ENCODE data around the gene MED22.
"Not testable (repeated sequence)": the region's sequence is repeated elsewhere in the genome, so short reads cannot be mapped to it uniquely, and the experiment has no call there.

Gene MED22

GRCh38 chr9:133347985-133348717 is at the start of gene MED22, which contains the start of gene RPL7A:
Gene MED22 (minus strand): TSS chr9:133348131. CDS start chr9:133346662, 1,469 bp downstream.
Gene RPL7A (plus strand): TSS chr9:133348218. CDS start chr9:133348244, 26 bp downstream.
- peaks cover 25% of the 10 kb centered on the region for H3K4me1 Mint-ChIP-seq (ENCODE audit: low read depth)
- H3K36me3 Mint-ChIP-seq (ENCODE audit: low read depth): peaks cover 56% of the 10 kb centered on the region
- no peaks in the 10 kb centered on the region for H3K9me3 Mint-ChIP-seq
- peak within 1 kb of the TSS; percentile 92 for H3K27ac Mint-ChIP-seq
- H3K4me3 Mint-ChIP-seq: peak within 1 kb of the TSS; percentile 98
- H3K27me3 Mint-ChIP-seq (ENCODE audit: low read depth): no peaks in the 10 kb centered on the region

- H3K4me3 Mint-ChIP-seq: no peak overlapping the region
- H3K27ac Mint-ChIP-seq: no peak overlapping the region
- H3K4me1 Mint-ChIP-seq (ENCODE audit: low read depth): no peaks in the 10 kb centered on the region
- H3K9me3 Mint-ChIP-seq: no peaks in the 10 kb centered on the region
- H3K27me3 Mint-ChIP-seq (ENCODE audit: low read depth): no peaks in the 10 kb centered on the region
- no peaks in the 10 kb centered on the region for H3K36me3 Mint-ChIP-seq (ENCODE audit: low read depth)
Observed at GRCh38 chr9:133397370-133397769, 49.4 kb upstream of the MED22 start.

GRCh38 chr9:133396952-133397351 is 49.0 kb upstream of the MED22 start:
- Mint-ChIP-seq H3K36me3 (ENCODE audit: low read depth) (no peaks in the 10 kb centered on the region), H3K4me1 (ENCODE audit: low read depth) (no peaks in the 10 kb centered on the region), H3K4me3 (no peak overlapping the region), H3K9me3 (no peaks in the 10 kb centered on the region), H3K27me3 (ENCODE audit: low read depth) (no peaks in the 10 kb centered on the region), H3K27ac (no peak overlapping the region)

GRCh38 chr9:133394687-133395271 is 46.8 kb upstream of the MED22 start:
- no peaks in the 10 kb centered on the region for H3K36me3 Mint-ChIP-seq (ENCODE audit: low read depth)
- H3K27ac Mint-ChIP-seq: no peak overlapping the region
- no peaks in the 10 kb centered on the region for H3K9me3 Mint-ChIP-seq
- H3K4me3 Mint-ChIP-seq: no peak overlapping the region
- H3K27me3 Mint-ChIP-seq (ENCODE audit: low read depth): no peaks in the 10 kb centered on the region
- H3K4me1 Mint-ChIP-seq (ENCODE audit: low read depth): no peaks in the 10 kb centered on the region

DNA sequence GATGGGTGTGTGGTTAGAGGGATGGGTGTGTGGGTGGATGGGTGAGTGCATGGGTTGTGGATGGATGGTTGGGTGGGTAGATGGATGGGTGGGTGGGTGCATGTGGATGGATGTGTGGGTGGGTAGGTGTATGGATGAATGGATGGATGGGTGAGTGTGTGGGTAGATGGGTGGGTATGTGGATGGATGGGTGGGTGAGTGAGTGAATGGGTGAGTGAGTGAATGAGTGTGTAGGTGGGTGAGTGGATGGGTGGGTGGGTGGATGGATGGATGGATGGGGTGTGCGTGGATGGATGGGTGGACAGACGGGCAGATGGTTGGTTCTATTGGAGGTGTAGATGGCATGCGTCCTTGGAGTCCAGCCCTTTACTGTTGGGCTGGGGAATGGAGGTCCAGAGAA is 45.5 kb upstream of the MED22 start:
- no peaks in the 10 kb centered on the region for H3K27me3 Mint-ChIP-seq (ENCODE audit: low read depth)
- H3K36me3 Mint-ChIP-seq (ENCODE audit: low read depth): no peaks in the 10 kb centered on the region
- H3K27ac Mint-ChIP-seq: no peak overlapping the region
- H3K4me3 Mint-ChIP-seq: no peak overlapping the region
- H3K9me3 Mint-ChIP-seq: no peaks in the 10 kb centered on the region
- no peaks in the 10 kb centered on the region for H3K4me1 Mint-ChIP-seq (ENCODE audit: low read depth)

DNA sequence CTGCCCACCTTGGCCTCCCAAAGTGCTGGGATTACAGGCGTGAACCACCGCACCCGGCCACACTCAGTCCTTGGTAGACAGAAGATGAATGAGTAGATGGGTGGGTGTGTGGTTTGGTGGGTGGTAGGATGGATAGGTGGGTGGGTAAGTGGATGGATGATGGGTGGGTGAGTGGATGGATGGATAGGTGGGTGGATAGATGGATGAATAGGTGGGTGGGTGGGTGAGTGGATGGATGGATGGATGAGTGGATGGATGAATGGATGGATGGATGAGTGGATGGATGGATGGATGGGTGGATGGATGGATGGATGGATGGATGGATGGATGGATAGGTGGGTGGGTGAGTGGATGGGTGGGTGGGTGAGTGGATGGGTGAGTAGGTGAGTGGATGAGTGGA is 44.4 kb upstream of the MED22 start:
- H3K4me3 Mint-ChIP-seq; H3K27me3 Mint-ChIP-seq (ENCODE audit: low read depth): not testable (repeated sequence)

GRCh38 chr9:133391449-133391848 is 43.5 kb upstream of the MED22 start:
- not testable (repeated sequence) for H3K27ac Mint-ChIP-seq; H3K4me1 Mint-ChIP-seq (ENCODE audit: low read depth); H3K36me3 Mint-ChIP-seq (ENCODE audit: low read depth); H3K9me3 Mint-ChIP-seq; H3K27me3 Mint-ChIP-seq (ENCODE audit: low read depth); H3K4me3 Mint-ChIP-seq

More for the DNA sequence above, 44.4 kb upstream of the MED22 start:
- H3K4me1 Mint-ChIP-seq (ENCODE audit: low read depth); H3K27ac Mint-ChIP-seq; H3K9me3 Mint-ChIP-seq; H3K36me3 Mint-ChIP-seq (ENCODE audit: low read depth): not testable (repeated sequence)

DNA sequence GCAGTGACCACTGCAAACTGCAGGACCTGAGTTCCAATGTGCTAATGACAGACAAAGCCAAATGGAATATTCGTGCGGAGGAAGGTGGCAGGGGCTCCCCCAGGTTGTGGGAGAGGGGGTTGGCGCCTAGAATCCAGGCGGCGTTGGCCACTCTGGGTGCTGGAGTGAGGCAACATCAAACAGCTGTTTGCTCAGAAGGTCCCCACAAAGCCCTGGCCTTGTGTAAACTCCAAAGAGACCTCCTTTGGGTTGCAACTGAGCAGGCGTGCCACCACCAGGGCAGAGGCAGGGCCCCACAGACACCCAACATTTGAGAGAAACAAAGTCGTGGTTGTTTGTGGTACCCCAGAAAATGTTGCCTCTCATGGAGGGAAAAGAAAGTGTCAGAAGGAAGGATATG is 42.8 kb upstream of the MED22 start:
- Mint-ChIP-seq H3K36me3 (ENCODE audit: low read depth) (no peaks in the 10 kb centered on the region), H3K4me3 (no peak overlapping the region), H3K9me3 (no peaks in the 10 kb centered on the region), H3K27ac (no peak overlapping the region), H3K4me1 (ENCODE audit: low read depth) (no peaks in the 10 kb centered on the region), H3K27me3 (ENCODE audit: low read depth) (no peaks in the 10 kb centered on the region)

DNA sequence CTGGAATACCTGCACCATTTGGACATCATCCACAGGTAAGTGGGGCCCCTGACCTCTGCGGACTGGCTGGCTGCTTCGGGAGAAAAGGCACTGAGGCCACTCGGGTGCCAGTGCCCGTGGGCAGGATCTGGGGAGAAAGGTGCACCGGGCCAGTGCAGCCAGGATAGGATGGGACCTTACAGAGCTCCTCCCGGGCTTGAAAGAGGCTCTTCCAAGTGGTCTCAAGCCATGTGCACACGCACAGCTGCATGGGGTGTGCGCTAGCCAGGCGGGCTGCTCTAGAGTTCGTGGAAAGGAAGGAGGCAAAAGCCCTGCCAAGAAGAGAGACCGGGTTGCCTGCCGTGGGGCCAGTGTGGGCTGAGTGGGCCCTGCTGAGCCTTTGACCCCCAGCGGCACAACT is 41.6 kb upstream of the MED22 start:
- Mint-ChIP-seq H3K27me3 (ENCODE audit: low read depth) (no peaks in the 10 kb centered on the region), H3K27ac (no peak overlapping the region), H3K36me3 (ENCODE audit: low read depth) (no peaks in the 10 kb centered on the region), H3K9me3 (no peaks in the 10 kb centered on the region), H3K4me3 (no peak overlapping the region), H3K4me1 (ENCODE audit: low read depth) (no peaks in the 10 kb centered on the region)

DNA sequence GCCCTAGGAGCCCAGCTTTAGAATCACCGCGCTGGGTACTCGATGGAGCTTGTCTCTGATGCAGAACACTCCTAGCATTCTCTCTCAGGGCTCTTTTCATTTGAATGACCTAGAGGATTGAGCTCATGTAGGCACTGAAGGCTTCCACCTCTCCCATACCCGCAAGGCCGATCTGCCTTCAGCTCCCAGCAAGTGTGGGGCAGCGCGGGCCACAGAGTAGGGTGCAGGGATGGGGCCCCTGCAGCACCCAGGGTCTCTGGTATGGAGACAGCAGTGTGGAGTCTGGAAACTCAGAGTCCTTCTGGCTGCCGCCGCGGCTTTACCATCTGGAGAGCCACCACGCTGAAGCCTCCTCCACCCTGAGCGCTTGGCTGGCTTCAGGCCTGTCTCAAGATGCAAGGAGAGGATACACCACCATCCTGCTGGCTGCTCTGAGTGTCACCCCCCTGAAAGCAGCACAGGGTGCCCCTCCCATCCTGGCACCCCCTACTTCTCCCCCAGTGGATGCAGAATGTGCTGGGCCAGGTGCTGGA is 41.2 kb upstream of the MED22 start:
- H3K27ac Mint-ChIP-seq: no peak overlapping the region
- no peak overlapping the region for H3K4me3 Mint-ChIP-seq
- H3K27me3 Mint-ChIP-seq (ENCODE audit: low read depth): no peaks in the 10 kb centered on the region
- H3K36me3 Mint-ChIP-seq (ENCODE audit: low read depth): no peaks in the 10 kb centered on the region
- no peaks in the 10 kb centered on the region for H3K9me3 Mint-ChIP-seq
- no peaks in the 10 kb centered on the region for H3K4me1 Mint-ChIP-seq (ENCODE audit: low read depth)

- H3K4me1 Mint-ChIP-seq (ENCODE audit: low read depth): no peaks in the 10 kb centered on the region
- H3K9me3 Mint-ChIP-seq: no peaks in the 10 kb centered on the region
- no peak overlapping the region for H3K27ac Mint-ChIP-seq
- no peaks in the 10 kb centered on the region for H3K36me3 Mint-ChIP-seq (ENCODE audit: low read depth)
- no peak overlapping the region for H3K4me3 Mint-ChIP-seq
- no peaks in the 10 kb centered on the region for H3K27me3 Mint-ChIP-seq (ENCODE audit: low read depth)
Observed at GRCh38 chr9:133387680-133388079, 39.7 kb upstream of the MED22 start.

- Mint-ChIP-seq H3K27me3 (ENCODE audit: low read depth) (no peaks in the 10 kb centered on the region), H3K4me1 (ENCODE audit: low read depth) (no peaks in the 10 kb centered on the region), H3K9me3 (no peaks in the 10 kb centered on the region), H3K4me3 (no peak overlapping the region), H3K27ac (no peak overlapping the region), H3K36me3 (ENCODE audit: low read depth) (no peaks in the 10 kb centered on the region)
Observed at GRCh38 chr9:133386338-133386737, 38.4 kb upstream of the MED22 start.

DNA sequence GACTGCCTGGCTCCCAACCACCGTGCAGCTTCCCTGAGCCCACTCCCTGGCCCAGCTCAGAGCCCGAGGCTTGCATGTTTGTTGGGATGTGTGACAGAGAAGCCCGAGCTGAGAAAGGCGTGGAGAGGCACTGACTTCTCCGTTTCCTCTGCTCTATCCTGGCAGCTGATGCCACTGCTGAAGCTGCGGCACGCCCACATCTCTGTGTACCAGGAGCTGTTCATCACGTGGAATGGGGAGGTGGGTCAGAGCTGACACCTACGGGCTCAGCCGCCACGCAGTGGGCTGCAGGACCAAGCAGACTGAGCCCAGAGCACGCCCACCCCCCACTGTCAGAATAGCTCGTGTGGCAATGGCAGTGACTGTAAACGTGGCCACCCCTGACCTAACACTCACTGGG is 37.5 kb upstream of the MED22 start:
- Mint-ChIP-seq H3K27me3 (ENCODE audit: low read depth) (no peaks in the 10 kb centered on the region), H3K36me3 (ENCODE audit: low read depth) (no peaks in the 10 kb centered on the region), H3K4me1 (ENCODE audit: low read depth) (no peaks in the 10 kb centered on the region), H3K4me3 (no peak overlapping the region), H3K27ac (no peak overlapping the region), H3K9me3 (no peaks in the 10 kb centered on the region)

DNA sequence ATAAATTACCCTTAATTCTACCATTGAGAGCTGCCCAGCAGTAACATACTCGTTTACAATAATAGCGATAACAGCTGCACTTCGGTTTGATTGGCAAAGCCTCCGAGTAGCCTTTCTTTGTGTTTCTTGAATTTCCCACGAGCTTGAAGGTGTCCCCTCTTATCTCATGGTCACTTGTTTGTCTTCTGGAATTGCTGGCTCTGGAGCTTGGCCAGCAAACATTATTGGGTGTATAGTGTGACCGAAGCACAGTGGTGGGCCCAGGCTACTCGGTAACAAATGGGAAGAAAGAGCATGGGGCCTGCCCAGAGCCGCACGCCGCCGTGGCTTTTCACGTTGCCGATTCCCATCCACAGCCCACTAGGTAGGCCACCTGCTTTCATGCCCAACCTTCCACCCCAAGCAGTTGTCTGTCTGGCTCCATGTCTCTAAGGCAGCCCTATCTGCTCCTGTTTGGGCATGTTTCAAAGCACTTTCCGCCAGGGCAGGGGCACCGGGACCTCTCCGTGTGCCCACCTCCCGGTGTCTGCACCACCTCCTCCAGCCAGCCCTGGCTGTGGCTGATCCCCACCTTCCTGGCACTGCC is 36.9 kb upstream of the MED22 start:
- Mint-ChIP-seq H3K9me3 (no peaks in the 10 kb centered on the region), H3K36me3 (ENCODE audit: low read depth) (no peaks in the 10 kb centered on the region), H3K4me1 (ENCODE audit: low read depth) (no peaks in the 10 kb centered on the region), H3K27ac (no peak overlapping the region), H3K27me3 (ENCODE audit: low read depth) (no peaks in the 10 kb centered on the region), H3K4me3 (no peak overlapping the region)

DNA sequence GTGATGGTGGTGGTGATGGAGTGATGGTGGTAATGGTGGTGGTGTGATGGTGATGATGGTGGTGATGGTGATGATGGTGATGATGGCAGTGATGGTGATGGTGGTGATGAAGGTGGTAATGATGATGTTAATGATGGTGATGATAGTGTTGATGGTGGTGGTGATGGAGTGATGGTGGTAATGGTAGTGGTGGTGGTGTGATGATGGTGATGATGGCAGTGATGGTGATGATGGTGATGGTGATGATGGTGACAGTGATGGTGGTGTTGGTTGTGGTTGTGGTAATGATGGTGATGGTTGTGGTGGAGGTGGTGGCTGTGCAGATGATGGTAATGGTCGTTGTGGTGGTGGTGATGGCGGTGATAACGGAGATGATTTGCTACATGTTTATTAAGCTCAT is 35.5 kb upstream of the MED22 start:
- no peaks in the 10 kb centered on the region for H3K36me3 Mint-ChIP-seq (ENCODE audit: low read depth)
- H3K27ac Mint-ChIP-seq: no peak overlapping the region
- H3K27me3 Mint-ChIP-seq (ENCODE audit: low read depth): no peaks in the 10 kb centered on the region
- H3K9me3 Mint-ChIP-seq: no peaks in the 10 kb centered on the region
- H3K4me3 Mint-ChIP-seq: no peak overlapping the region
- no peaks in the 10 kb centered on the region for H3K4me1 Mint-ChIP-seq (ENCODE audit: low read depth)

Measured in T-helper 1 cell treated with Interleukin-12 subunit alpha and Interleukin-12 subunit beta and Interleukin-4 antibody, amounts not matched to agents 30 μg/mL and 1 μg/mL, for 36 hours (primary cell).